HUES48 (cell line): ENCODE data around the gene PTPRN2.
"Not testable (repeated sequence)": the region's sequence is repeated elsewhere in the genome, so short reads cannot be mapped to it uniquely, and the experiment has no call there.

Experiments used
- H3K27ac ChIP-seq: one replicate; pipeline ENCODE4 v1.7.0; 2013; ENCODE audit warnings: low read depth, low read length, inconsistent platforms
- H3K27me3 ChIP-seq: 2 replicates; pipeline ENCODE4 v1.6.1; 2013; ENCODE audit warnings: mild to moderate bottlenecking, low read length; ENCODE audit not compliant: control insufficient read depth, insufficient read depth
- H3K36me3 ChIP-seq: 2 replicates; pipeline ENCODE4 v1.6.1; 2013; ENCODE audit warnings: low read length; ENCODE audit not compliant: control insufficient read depth, insufficient read depth
- H3K4me1 ChIP-seq: 2 replicates; pipeline ENCODE4 v1.6.1; 2013; ENCODE audit warnings: mild to moderate bottlenecking, low read length; ENCODE audit not compliant: control insufficient read depth, insufficient read depth
- H3K4me3 ChIP-seq: 2 replicates; pipeline ENCODE4 v1.5.1; 2013; ENCODE audit warnings: mild to moderate bottlenecking, low read depth, low read length
- H3K9ac ChIP-seq: 2 replicates; pipeline ENCODE4 v1.6.1; 2013; ENCODE audit warnings: mild to moderate bottlenecking, low read depth, low read length, moderate library complexity
- H3K9me3 ChIP-seq: 2 replicates; pipeline ENCODE4 v1.6.1; 2013; ENCODE audit warnings: low read length; ENCODE audit not compliant: control insufficient read depth, insufficient read depth

Gene PTPRN2

DNA sequence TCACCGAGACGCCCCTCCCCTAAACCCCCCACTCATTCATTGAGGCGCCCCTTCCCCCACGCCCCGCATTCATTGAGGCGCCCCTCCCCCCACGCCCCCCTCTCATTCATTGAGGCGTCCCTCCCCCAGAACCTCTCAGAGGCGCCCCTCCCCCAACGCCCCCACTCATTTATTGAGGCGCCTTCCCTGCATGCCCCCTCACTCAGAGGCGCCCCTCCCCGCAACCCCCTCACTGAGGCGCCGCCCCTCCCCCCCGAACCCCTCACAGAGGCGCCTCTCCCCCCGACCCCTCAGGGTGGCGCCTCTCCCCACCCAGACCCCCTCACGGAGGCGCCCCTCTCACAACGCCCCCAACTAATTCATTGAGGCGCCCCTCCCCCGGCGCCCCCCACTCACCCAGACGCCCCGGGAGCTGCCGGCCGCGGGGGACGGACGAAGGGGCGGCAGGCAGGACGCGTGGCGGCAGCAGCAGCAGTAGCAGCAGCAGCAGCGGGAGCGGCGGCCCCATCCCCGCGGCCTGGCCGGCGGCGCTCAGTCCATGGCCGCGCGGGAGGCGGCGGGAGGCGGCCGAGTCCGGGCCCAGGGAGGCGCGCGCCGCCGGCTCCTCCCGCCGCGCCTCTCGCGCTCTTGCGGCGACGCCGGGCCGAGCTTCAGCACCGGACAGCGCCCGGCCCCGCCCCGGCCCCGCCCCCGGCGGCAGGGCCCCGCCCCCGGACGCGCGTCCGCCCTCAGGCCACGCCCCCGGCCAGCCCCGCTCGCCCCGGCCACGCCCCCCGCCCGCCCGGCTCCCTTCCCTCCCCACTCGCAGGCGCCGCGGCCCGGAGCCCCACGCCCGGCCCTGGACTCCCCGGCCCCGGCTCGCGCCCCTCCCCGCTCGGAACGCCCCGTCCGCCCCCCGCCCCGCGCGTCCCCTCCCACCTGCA is at the start of gene PTPRN2:
Gene PTPRN2 (minus strand): TSS at position 662 of the 923 bp plus-strand sequence.
- Histone ChIP-seq H3K36me3 (no peaks in the 10 kb centered on the region), H3K27ac (no peak within 1 kb of the TSS), H3K27me3 (peaks cover 78% of the 10 kb centered on the region), H3K9me3 (no peaks in the 10 kb centered on the region), H3K9ac (no peak within 1 kb of the TSS), H3K4me3 (peak within 1 kb of the TSS; percentile 53), H3K4me1 (peaks cover 5% of the 10 kb centered on the region; the same call in 1 of the 2 replicates)

DNA sequence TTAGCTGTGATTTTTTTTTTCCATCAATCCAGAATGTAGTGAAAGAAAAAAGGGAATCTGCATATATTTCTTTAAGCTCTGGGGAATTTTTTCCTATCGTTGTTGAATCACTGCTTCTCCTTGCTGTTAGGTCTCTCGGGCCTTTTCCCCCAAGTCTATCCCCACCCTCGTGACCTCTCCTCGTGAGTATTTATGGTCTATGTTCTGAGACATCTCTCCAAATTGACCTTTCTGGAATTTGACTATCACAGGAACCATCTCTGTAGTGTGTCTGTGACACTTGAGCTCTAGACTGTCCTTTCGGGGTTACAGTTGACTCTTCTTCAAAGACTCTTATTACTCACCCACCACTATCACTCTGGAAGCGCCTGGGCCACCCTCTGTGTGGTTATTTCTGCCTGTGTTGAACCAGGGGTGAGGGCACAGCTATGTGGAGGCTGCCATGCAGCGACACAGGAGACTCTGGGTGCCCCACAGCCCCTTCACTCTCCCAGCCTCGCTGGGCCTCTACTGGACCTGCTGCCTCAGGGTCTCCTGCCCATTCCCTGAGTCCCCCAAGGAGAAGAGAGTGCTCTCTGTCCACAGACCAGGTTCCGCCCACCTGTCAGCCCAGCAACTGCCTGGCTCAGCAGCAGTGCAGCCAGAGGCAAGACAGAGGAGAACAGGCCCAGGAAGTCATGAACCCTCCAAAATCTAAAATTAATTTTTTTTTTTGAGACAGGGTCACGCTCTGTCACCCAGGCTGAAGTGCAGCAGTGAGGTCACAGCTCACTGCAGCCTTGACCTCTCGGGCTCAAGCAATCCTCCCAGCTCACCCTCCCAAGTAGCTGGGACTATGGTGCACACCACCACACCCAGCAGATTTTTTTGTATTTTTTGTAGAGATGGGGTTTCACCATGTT is 45.7 kb upstream of the PTPRN2 start:
- no peak overlapping the region for H3K27ac ChIP-seq
- H3K9me3 ChIP-seq = no peaks in the 10 kb centered on the region
- H3K4me3 ChIP-seq = no peak overlapping the region
- H3K27me3 ChIP-seq = no peaks in the 10 kb centered on the region
- no peak overlapping the region for H3K9ac ChIP-seq
- no peaks in the 10 kb centered on the region for H3K4me1 ChIP-seq
- H3K36me3 ChIP-seq = peaks cover 72% of the 10 kb centered on the region

DNA sequence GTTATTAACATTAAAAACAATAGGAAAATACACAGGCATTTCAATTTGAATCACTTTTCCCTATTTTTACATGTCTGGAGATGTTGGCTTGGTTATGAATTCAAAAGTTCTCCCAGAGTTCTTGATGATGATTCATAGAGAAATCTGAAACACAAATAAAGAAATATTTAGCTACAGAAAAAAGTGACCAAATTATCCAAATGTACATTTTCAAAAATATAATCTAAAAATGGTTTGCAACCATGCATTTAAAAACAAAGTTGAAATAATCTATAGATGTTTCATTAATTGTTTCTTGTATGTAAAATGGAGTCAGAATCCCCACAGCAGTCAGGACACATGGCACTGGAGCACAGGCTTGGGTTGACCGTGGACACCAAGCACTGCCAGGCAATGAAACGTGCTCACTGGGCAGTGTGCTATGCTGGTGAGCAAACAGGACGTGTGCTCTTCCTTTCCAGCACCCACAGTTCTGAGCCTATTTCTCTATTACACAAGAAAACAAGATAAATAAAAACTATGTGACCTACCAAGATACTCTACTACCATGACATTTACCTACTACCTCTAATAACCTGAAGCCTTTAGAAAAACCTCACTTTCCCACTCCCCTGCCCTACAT is 44.1 kb upstream of the PTPRN2 start:
- peaks cover 71% of the 10 kb centered on the region for H3K36me3 ChIP-seq
- H3K9ac ChIP-seq = no peak overlapping the region
- H3K4me1 ChIP-seq = no peaks in the 10 kb centered on the region
- no peak overlapping the region for H3K4me3 ChIP-seq
- no peaks in the 10 kb centered on the region for H3K27me3 ChIP-seq
- H3K27ac ChIP-seq = no peak overlapping the region
- no peaks in the 10 kb centered on the region for H3K9me3 ChIP-seq

DNA sequence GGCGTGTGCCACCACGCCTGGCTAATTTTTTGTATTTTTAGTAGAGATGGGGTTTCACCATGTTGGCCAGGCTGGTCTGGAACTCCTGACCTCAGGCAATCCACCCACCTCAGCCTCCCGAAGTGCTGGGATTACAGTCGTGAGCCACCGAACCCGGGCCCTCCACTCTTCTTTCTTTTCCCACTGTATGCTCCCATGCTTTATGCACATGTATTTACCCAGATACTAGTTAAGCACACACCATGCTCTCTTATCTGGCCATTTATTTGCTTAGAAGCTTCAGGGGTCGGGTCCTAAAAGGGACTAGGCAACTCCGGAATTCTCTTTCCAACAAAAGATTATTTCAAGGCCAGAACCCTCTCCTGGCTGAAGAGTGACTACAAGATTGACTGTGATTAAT is 38.7 kb upstream of the PTPRN2 start:
- H3K27ac ChIP-seq, H3K4me3 ChIP-seq, H3K9ac ChIP-seq, H3K9me3 ChIP-seq, H3K27me3 ChIP-seq, H3K4me1 ChIP-seq: not testable (repeated sequence)
- H3K36me3 ChIP-seq = peaks cover 62% of the 10 kb centered on the region

DNA sequence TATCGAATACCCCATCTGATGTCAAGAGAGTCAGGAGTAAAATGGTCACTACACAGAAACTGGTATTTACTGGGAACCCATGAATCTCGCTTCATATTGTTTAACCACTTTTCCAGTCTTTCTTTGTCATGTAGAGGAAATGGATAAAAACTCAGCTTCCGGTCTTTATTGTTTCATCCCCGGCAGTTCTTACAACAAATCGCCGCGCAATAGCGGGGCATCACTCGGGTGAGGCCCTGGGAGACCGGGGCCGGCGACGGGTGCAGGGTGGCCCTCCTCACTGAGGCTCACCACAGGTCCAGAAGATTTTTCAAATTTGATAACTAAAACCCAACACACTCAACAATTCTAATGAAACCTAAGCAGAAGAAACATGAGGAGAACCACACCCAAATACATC is 35.6 kb upstream of the PTPRN2 start:
- H3K9me3 ChIP-seq = no peaks in the 10 kb centered on the region
- no peak overlapping the region for H3K27ac ChIP-seq
- no peak overlapping the region for H3K4me3 ChIP-seq
- H3K9ac ChIP-seq = no peak overlapping the region
- H3K27me3 ChIP-seq = no peaks in the 10 kb centered on the region
- peaks cover 6% of the 10 kb centered on the region for H3K4me1 ChIP-seq
- peaks cover 35% of the 10 kb centered on the region for H3K36me3 ChIP-seq

DNA sequence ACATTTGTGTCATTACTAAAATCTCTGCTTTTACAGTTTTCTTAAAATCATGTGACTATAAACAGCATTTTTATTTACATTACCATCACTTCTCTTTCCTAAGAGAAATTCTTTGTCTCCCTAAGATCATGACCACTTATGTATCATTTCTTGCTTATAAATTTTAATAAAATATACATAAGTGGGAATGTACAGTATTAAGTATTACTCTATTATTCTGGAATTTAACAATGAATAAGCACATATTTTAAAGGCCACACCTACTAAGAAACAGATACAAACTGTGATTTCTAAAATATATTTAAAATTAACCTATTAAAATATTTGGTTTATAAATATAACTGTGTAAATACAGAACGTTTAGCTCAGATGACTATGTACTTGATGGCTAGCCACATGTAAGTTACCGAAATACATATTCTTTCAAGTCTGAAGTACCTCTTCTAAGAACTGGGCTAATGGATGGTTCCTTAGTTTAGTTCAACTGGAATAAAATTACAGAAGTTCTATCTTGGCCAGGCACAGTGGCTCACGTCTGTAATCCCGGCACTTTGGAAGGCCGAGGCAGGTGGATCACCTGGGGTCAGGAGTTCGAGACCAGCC is 33.3 kb upstream of the PTPRN2 start:
- Histone ChIP-seq H3K36me3 (peaks cover 20% of the 10 kb centered on the region), H3K4me1 (peaks cover 27% of the 10 kb centered on the region), H3K27me3 (no peaks in the 10 kb centered on the region), H3K9me3 (no peaks in the 10 kb centered on the region), H3K4me3 (no peak overlapping the region), H3K27ac (no peak overlapping the region), H3K9ac (no peak overlapping the region)

DNA sequence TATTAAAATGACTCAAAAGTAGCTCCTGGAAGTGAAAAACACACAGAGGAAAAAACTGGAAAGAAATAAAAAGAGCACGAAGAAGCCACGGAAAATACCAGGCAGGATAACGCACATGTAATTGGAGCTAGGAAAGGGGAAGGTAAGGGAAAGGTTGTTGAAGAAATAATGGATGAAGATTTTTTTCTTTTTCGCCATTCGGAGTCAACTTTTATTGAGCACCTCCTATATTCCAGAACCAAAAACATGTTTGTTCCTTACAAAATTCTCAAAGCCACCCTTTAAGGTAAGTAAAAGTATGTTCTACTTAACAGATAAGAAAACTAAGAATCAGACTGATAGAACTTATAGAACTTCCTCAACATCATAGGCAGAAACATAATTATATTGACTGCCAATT is 32.8 kb upstream of the PTPRN2 start:
- no peaks in the 10 kb centered on the region for H3K27me3 ChIP-seq
- no peaks in the 10 kb centered on the region for H3K9me3 ChIP-seq
- no peak overlapping the region for H3K4me3 ChIP-seq
- H3K4me1 ChIP-seq = peaks cover 29% of the 10 kb centered on the region
- no peak overlapping the region for H3K9ac ChIP-seq
- H3K27ac ChIP-seq = no peak overlapping the region
- peaks cover 15% of the 10 kb centered on the region for H3K36me3 ChIP-seq

DNA sequence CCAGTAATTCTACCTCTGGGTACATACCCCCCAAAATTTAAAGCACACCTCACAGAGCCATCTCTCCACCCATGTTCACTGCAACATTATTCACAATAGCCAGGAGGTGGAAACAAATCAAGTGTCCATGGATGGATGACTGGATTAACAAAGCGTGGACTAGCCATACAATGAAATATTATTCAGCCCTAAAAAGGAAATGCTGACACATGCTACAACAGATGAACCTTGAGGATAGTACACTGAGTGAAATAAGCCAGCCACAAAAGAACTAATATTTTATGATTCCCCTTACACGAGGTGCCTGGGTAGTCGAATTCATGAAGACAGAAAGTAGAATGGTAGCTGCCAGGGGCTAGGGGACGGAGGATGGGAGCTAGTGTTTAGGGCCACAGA is 31.1 kb upstream of the PTPRN2 start:
- no peak overlapping the region for H3K9ac ChIP-seq
- H3K27me3 ChIP-seq = no peaks in the 10 kb centered on the region
- H3K36me3 ChIP-seq = peaks cover 20% of the 10 kb centered on the region
- H3K4me3 ChIP-seq = no peak overlapping the region
- no peaks in the 10 kb centered on the region for H3K9me3 ChIP-seq
- peak overlapping the region; percentile 77 for H3K27ac ChIP-seq
- H3K4me1 ChIP-seq = peaks cover 29% of the 10 kb centered on the region

DNA sequence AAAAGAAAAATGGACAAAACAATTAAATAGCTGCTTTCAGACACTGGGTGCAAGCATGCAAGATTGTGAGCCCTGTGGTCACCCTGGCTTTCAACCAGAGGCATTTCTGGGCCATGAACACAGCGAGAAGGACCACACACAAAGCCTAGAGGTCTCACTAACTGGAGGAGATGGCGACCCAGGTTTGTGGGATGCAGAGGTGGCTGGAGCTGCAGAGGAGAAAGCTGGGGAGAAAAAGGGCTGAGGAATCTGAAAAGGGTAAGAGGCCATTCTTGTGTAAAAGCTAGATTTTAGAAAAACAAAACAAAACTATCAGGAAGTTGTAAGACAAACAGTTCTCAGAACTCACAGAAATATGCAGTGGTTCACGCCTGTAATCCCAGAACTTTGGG is 30.1 kb upstream of the PTPRN2 start:
- Histone ChIP-seq H3K27ac (peak overlapping the region; percentile 77), H3K9ac (no peak overlapping the region)

DNA sequence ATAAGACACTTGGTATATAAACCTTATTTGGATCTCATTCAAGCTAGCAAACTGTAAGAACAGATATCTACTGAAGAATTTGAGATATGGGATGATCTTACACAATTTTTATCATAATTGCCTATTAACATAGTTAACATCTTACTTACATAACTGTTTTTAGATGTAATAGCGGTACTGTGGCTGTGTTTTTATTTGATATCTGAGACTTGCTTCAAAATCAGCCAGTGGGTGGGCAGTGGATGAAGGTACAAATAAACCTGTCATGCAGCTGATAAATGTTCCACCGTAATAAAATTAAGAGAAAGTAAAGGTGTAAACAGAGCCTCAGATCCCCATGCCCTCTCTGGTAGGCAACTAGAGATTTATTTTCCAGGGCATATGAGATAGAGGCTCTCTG is 28.4 kb upstream of the PTPRN2 start:
- no peak overlapping the region for H3K4me3 ChIP-seq
- H3K27me3 ChIP-seq = no peaks in the 10 kb centered on the region
- no peak overlapping the region for H3K9ac ChIP-seq
- H3K9me3 ChIP-seq = no peaks in the 10 kb centered on the region
- H3K27ac ChIP-seq = no peak overlapping the region
- H3K36me3 ChIP-seq = peaks cover 19% of the 10 kb centered on the region
- H3K4me1 ChIP-seq = peaks cover 29% of the 10 kb centered on the region

More for the DNA sequence above, 30.1 kb upstream of the PTPRN2 start:
- Histone ChIP-seq H3K4me3 (no peak overlapping the region), H3K27me3 (no peaks in the 10 kb centered on the region), H3K4me1 (peaks cover 29% of the 10 kb centered on the region), H3K36me3 (peaks cover 18% of the 10 kb centered on the region), H3K9me3 (no peaks in the 10 kb centered on the region)
